NCI-H748 (cell line): ENCODE results near the gene POLH.
"Not testable (repeated sequence)": the region's sequence is repeated elsewhere in the genome, so short reads cannot be mapped to it uniquely, and the experiment has no call there.

Experiments
- DNase-seq: peaks from one replicate; lab custom pipeline; 2025; ENCODE audit not compliant: unreplicated experiment; lab: John Stamatoyannopoulos, UW

Gene POLH

GRCh38 chr6:43629505-43630300, 53.7 kb downstream of the POLH start:
- peak; percentile 99 for DNase-seq

- DNase-seq: no peak
Observed at GRCh38 chr6:43630980-43631619, 55.1 kb downstream of the POLH start.

- DNase-seq: not testable (repeated sequence)
Observed at GRCh38 chr6:43633002-43633401, 57.0 kb downstream of the POLH start.

- DNase-seq: no peak
Observed at GRCh38 chr6:43634702-43635303, 58.8 kb downstream of the POLH start.

DNA sequence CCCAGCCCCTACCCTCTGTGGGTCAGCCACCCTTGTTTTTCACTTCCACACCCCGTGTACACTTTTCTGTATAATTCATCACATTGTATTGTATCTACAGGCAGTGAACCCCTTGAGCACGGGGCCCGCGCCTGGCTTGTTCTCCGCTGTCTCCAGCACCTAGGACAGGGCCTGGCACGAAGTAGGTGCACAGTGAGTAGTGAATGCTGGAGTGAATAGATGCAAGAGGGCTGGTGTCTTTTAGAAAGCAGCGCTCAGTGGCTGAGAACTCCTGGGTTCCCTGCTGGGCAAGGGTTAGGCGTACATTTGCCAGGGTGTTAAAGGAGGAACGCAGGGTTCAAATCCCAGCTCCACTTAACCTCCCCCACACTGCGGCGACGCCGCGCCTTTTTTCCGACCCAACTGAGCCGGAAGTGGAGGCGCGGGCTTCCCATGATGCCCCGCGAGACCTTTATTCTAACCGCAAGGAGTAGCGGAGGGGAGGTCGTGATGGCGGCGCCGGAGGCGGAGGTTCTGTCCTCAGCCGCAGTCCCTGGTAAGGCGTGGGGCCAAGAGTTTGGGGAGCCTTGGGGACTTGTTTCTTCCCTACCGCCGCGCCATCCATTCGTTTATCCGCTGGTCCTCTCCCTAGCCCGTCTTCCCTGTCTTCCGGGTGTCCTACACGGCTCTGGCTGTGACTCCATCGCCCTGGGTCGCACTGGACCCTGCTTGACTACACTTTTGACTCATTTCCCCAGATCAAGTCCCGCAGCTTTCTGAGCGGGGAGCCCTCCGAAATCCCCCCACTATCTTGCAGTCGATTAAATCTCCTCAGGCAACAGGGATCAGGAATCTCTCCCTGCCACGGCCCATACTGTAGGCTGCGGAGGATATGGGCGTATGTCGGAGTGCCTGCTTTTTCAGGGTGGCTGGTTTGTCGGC, 59.7 kb downstream of the POLH start, which contains the start of gene MAD2L1BP:
Gene MAD2L1BP, plus strand, starts transcription at position 454 of the 921 bp plus-strand sequence. Its CDS starts 36 bp downstream, at position 490.
- peak; percentile 94 for DNase-seq

GRCh38 chr6:43636308-43636659, 60.3 kb downstream of the POLH start:
- DNase-seq: peak; percentile 33

DNA sequence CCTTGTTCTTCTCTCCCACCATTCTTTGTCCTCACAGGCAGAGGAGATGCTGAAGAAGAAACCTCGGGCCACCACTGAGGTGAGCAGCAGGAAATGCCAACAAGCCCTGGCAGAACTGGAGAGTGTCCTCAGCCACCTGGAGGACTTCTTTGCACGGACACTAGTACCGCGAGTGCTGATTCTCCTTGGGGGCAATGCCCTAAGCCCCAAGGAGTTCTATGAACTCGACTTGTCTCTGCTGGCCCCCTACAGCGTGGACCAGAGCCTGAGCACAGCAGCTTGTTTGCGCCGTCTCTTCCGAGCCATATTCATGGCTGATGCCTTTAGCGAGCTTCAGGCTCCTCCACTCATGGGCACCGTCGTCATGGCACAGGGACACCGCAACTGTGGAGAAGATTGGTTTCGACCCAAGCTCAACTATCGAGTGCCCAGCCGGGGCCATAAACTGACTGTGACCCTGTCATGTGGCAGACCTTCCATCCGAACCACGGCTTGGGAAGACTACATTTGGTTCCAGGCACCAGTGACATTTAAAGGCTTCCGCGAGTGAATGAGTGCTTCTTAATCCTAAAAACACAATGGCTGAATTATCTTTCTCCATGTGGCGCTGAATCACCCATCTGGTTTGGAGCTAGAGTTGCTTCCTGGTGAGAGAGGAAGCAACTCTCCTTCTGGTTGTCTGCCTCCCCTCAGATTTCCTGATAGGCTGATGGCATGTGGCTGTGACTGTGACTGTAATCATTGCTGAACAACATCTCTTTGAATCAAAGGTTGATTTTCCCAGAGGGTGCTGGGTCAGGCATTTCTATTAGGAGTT, 64.2 kb downstream of the POLH start:
- no peak for DNase-seq

DNA sequence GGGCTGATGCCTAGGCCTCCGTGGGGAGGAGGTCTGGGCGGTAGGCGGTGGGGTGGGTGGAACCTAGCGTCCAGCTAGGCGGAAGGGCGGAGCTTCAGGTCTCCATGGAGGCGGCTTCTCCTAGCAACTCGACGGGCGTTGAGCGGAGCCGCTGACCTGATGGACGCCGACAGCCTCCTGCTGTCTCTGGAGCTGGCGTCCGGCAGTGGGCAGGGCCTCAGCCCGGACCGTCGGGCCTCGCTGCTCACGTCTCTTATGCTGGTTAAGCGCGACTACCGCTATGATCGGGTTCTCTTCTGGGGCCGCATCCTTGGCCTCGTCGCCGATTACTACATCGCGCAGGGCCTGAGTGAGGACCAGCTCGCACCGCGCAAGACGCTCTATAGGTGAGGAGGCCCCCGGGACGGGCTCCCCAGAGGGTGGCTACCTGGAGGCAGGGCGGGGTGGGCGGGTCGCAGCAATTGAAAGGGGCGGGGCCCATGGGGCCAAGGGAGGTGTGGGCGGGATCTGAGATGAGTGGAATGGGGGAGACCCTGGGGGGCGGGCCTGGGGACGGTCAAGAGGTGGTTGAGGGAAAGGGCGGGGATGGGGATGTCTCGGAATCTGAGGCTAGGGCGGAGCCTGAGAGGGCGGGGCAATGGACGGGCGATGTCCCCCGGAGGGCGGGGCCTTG, 69.1 kb downstream of the POLH start, which contains the start of gene RSPH9:
Gene RSPH9, plus strand, starts transcription at position 97 of the 673 bp plus-strand sequence. Its CDS starts 63 bp downstream, at position 160.
- DNase-seq: peak; percentile 78

DNA sequence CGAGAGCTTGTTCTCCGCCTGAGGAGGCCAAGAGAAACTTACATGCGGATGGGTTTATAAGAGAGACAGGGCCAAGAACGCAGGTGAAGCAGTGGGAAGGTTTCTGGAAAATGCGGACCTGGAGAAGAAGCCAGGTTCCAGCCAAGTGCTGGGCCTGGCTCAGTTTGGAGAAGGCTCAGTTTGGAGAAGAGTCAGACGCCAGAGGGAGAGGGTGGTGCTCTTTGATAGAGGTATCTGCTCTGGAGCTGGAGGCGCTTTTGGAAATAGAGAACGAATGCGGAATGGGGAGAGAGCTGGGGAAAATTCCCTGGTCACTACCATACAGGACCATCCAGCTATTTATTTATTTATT, 69.6 kb downstream of the POLH start:
- no peak for DNase-seq

GRCh38 chr6:43647613-43648012, 71.6 kb downstream of the POLH start:
- DNase-seq: no peak

DNA sequence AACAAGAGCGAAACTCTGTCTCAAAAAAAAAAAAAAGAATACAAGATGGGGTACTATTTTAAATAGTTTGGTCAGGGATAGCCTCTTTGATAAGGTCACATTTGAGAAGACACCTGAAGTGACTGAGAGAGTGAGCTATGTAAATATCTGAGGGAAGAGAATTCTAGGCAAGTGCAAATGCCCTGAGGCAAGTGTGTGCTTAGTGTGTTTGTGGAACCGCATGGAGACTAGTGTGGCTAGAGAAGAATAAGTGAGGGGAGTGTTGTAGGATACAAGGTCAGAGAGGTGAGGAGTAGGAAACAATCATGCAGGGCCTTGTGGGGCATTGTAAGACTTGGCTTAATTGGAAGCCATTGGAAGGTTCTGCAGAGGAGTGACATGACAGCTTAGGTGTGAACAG, 72.3 kb downstream of the POLH start:
- DNase-seq: no peak

DNA sequence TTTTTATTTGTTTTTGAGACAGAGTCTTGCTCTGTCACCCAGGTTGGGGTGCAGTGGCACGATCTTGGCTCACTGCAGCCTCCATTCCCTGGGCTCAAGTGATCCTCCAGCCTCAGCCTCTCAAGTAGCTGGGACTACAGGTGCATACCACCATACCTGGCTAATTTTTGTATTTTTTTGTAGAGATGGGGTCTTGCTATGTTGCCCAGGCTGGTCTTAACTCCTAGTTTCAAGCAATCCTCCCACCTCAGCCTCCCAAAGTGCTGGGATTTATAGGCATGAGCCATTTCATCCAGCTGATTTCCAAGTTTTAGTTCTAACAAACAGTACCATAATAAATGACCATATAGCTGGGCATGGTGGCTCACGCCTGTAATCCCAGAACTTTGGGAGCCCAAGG, 76.8 kb downstream of the POLH start:
- DNase-seq: not testable (repeated sequence)

DNA sequence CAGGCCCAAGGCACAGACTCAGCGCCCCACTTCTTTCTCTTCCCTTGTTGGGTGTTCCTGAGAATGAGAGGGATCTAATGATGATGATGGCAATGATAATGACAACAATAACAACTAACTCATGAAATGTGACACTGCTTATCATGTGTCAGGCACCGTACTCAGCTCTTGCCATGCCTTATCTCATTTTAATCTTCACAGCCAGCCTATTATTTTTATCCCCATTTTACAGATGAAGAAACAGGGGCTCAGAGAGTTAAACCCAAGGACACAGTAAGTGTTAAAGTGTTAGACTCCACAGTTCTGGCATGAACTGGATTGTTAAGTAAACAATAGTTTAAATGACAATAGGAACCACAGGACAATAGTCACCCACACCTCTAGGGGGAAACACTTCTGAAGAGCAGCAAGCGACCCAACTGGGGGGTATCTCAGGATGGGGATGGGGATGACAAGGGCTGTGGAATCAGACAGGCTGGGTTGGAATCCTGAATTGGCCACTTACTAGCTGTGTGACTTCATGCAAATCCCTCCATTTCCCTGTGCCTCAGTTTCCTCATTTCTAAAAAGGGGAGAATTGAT, 81.3 kb downstream of the POLH start:
- no peak for DNase-seq

GRCh38 chr6:43658161-43658560, 82.2 kb downstream of the POLH start:
- DNase-seq: no peak

DNA sequence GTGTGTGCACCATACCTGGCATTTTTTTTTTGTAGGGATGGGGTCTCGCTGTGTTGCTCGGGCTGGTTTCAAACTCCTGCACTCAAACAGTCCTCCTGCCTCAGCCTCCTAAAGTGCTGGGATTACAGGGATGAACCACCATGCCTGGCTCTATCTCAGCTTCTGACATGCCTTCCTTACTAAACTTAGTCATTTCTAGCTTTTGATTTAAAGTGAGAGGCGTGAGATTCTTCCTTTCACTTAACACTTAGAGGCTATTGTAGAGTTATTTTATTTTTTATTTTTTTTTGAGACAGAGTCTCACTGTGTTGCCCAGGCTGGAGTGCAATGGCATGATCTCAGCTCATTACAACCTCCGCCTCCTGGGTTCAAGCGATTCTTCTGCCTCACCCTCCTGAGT, 87.0 kb downstream of the POLH start:
- not testable (repeated sequence) for DNase-seq
